ENCODE results near the gene FCGR3A.
"Not testable (repeated sequence)": the region's sequence is repeated elsewhere in the genome, so short reads cannot be mapped to it uniquely, and the experiment has no call there.

FCGR3A gene

GRCh38 chr1:161530158-161530557 lies 19.5 kb downstream of the FCGR3A start:
- DNase-seq (ENCODE audit: low spot score): peak; percentile 58

- not testable (repeated sequence) for DNase-seq (ENCODE audit: low spot score)
These were observed 20.0 kb downstream of the FCGR3A start for GRCh38 chr1:161529463-161530104.

GRCh38 chr1:161528550-161528949 lies 21.1 kb downstream of the FCGR3A start:
- not testable (repeated sequence) for DNase-seq (ENCODE audit: low spot score)

- not testable (repeated sequence) for DNase-seq (ENCODE audit: low spot score)
These were observed 23.7 kb downstream of the FCGR3A start for GRCh38 chr1:161525918-161526317.

GRCh38 chr1:161525321-161525720 lies 24.3 kb downstream of the FCGR3A start:
- DNase-seq (ENCODE audit: low spot score): not testable (repeated sequence)

- DNase-seq (ENCODE audit: low spot score): not testable (repeated sequence)
These were observed 24.8 kb downstream of the FCGR3A start for GRCh38 chr1:161524742-161525291.

GRCh38 chr1:161523817-161524741 lies 25.5 kb downstream of the FCGR3A start, which contains the start of gene HSPA6:
Gene HSPA6, plus strand, starts transcription at chr1:161524540. Its CDS starts 119 bp downstream, at chr1:161524659.
- peak; percentile 75 for DNase-seq (ENCODE audit: low spot score)

- not testable (repeated sequence) for DNase-seq (ENCODE audit: low spot score)
These were observed 26.4 kb downstream of the FCGR3A start for GRCh38 chr1:161523041-161523816.

GRCh38 chr1:161513953-161514352 lies 35.7 kb downstream of the FCGR3A start:
- not testable (repeated sequence) for DNase-seq (ENCODE audit: low spot score)

- DNase-seq (ENCODE audit: low spot score): not testable (repeated sequence)
These were observed 36.2 kb downstream of the FCGR3A start for GRCh38 chr1:161513448-161513780.

GRCh38 chr1:161512636-161513447 lies 36.8 kb downstream of the FCGR3A start:
- DNase-seq (ENCODE audit: low spot score): not testable (repeated sequence)

GRCh38 chr1:161511756-161512060 lies 37.9 kb downstream of the FCGR3A start:
- no peak for DNase-seq (ENCODE audit: low spot score)

- no peak for DNase-seq (ENCODE audit: low spot score)
These were observed 38.4 kb downstream of the FCGR3A start for GRCh38 chr1:161511018-161511755.

- no peak for DNase-seq (ENCODE audit: low spot score)
These were observed 39.1 kb downstream of the FCGR3A start for GRCh38 chr1:161510477-161510876.

- no peak for DNase-seq (ENCODE audit: low spot score)
These were observed 43.0 kb downstream of the FCGR3A start for GRCh38 chr1:161506336-161507223.

- DNase-seq (ENCODE audit: low spot score): no peak
These were observed 43.9 kb downstream of the FCGR3A start for GRCh38 chr1:161505686-161506085.

GRCh38 chr1:161503394-161503748 lies 46.2 kb downstream of the FCGR3A start:
- DNase-seq (ENCODE audit: low spot score): no peak

GRCh38 chr1:161502641-161503393 lies 46.8 kb downstream of the FCGR3A start:
- no peak for DNase-seq (ENCODE audit: low spot score)

GRCh38 chr1:161502181-161502580 lies 47.4 kb downstream of the FCGR3A start:
- no peak for DNase-seq (ENCODE audit: low spot score)
